ENCODE measurements around the gene SERPINA4. TPM values are rescaled to one million over a fixed set of nuclear protein-coding genes. Genes with fewer than 3 reads are reported as not detected.

The SERPINA4 gene, protein sequence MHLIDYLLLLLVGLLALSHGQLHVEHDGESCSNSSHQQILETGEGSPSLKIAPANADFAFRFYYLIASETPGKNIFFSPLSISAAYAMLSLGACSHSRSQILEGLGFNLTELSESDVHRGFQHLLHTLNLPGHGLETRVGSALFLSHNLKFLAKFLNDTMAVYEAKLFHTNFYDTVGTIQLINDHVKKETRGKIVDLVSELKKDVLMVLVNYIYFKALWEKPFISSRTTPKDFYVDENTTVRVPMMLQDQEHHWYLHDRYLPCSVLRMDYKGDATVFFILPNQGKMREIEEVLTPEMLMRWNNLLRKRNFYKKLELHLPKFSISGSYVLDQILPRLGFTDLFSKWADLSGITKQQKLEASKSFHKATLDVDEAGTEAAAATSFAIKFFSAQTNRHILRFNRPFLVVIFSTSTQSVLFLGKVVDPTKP
- not detected for polyA plus RNA-seq (2013, experiment 1 of 2; ENCODE audit: insufficient read length)
- polyA plus RNA-seq (2013, experiment 2 of 2; ENCODE audit: insufficient read length): not detected

DNA sequence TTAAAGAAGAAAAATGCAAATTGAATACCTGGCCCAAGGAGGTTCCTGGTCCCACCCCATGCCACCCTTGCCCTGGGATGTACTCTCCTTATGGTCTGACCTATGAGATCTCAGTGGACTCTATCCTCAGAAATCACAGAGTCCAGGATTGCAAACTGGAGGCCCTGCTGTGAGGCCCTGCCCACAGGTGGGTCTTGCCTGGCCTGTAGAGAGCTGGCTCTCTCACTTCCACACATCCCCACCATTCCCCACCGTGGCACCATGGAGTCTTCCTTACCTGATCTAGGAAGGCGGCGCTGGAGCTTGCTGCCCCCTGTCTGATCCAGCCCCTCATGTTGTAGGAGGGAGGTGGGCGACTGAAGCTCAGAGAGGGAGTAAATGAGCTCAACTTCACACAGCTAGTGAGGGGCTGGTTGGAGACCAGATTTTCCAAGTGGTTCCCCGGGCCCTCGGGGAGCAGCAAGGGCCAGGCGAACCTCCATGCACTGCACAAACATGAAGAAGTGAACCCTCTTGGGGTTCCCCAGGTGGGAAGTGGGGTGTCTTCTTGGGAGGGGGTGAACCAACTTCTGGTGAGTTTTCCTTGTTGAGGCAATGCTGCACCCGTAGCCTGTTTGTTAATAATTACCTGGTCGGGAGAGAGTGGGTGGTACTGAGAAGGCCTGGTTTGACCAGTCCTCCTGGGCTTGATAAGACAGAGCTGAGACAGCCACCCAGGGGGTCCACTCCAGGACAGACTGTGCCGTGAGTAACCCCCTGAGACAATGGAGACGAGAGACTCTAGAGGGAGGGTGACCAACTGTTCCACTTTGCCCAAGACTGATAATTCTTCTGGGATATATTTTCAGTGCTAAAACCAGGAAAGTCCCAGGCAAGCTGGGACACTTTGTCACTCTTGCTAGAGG, at the start of gene SERPINA4:
Gene SERPINA4 (plus strand): TSS at position 692 of the 905 bp plus-strand sequence. CDS start 2,041 bp downstream, outside the sequence.
- no peak for DNase-seq

DNA sequence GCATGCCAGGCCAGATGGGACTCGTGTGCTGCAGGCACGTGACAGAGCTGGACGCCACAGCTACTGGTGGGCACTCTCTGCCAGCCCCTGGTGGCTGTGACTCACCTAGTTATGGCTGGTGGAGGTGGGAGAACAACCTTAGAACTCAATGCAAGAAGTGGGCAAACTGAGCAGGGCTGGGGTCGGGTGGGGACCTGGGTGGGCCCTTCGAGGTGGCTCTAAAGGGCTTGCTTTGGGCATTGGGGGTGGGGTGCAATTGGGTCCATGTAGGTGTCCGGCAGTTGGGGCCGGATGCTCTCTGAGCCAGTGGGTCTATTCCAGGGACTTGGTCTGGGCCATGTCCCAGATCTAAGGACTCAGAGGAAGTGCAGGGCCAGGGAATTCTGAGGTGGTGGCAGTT, 46.9 kb upstream of the SERPINA4 start:
- DNase-seq: no peak

DNA sequence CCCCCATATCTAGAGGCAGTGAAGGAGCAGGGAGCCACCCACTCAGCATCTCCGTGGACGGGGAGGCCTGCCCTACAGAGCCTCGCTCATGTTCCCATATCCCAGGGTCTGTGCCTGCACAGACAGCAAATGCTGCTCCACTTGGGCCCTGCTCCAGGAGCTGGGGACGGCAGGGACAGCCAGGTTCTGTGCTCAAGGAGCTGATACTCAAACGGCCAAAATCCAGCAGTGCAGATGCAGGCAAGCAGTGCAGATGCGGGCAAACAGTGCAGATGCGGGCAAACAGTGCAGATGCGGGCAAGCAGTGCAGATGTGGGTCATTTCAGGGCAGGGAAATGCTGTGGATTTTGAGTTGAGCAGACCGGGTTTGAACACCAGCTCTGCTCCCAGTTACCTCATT, 45.8 kb upstream of the SERPINA4 start:
- no peak for DNase-seq

DNA sequence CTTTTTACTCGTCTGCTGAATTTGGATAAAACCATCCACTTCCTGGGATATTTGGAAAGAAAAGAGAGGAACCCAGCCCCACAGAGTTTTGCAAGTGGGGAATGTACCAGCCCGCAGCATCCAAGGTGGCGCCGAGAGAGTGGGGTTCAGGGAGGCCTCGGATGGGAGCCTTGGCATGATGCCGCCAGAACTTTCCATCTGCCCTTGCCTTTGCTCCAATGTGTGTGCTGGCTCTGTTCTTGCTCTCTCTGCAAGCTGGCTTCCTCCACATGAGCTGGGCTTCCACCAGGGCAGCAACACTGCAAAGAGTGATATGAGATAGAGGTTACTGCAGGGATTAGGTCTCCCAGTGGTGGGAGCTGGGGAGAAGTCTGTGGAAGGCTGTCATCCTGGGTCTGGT, 45.4 kb upstream of the SERPINA4 start:
- DNase-seq: no peak

DNA sequence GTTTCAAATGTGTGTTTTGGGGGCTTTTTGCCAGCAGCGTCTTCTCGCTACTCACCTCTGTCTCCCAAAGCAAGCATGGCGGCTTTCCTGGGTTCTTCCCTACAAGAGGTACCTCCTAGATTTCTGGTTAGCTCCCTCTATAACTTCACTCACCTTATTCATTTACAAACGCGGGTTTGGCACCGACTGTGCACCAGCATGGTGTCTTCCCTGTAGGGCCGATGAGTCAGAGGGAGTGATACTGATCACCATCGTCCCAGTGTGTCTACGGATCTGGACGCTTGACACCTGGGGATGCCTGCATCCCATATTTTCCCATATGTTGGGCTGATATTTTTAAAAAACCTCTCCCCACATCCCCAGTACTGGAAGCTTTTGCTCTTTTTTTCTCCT, 44.0 kb upstream of the SERPINA4 start:
- DNase-seq: no peak

DNA sequence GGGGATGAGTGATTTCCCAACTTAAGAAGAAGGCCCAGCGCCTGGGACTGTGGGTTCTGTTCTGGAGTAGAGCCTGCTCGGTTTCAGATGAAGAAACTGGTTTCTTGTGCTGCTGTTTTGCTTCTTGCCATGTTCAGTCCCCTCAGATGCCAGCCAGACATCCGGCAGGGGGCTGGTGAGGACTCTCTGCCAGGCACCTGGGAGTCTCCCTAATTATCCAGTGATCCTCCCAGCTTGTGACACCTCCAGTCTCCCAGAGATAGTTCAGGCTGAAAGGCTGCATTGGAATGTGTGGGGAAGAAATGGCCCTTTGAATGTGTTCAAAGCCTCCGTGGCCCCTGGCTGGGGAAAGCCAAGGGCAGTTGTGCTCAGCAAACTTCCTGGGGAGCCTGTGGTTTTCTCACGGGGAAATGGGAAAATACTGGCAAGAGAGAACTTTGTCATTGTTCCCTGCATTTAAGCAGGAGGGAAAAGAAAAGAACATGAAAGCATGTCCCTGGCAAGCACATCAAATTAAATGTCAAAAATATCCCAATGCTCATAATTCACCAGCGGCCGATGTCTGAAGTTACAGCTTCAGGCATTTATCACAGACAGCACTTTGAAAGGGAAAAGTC, 43.5 kb upstream of the SERPINA4 start:
- DNase-seq: no peak

DNA sequence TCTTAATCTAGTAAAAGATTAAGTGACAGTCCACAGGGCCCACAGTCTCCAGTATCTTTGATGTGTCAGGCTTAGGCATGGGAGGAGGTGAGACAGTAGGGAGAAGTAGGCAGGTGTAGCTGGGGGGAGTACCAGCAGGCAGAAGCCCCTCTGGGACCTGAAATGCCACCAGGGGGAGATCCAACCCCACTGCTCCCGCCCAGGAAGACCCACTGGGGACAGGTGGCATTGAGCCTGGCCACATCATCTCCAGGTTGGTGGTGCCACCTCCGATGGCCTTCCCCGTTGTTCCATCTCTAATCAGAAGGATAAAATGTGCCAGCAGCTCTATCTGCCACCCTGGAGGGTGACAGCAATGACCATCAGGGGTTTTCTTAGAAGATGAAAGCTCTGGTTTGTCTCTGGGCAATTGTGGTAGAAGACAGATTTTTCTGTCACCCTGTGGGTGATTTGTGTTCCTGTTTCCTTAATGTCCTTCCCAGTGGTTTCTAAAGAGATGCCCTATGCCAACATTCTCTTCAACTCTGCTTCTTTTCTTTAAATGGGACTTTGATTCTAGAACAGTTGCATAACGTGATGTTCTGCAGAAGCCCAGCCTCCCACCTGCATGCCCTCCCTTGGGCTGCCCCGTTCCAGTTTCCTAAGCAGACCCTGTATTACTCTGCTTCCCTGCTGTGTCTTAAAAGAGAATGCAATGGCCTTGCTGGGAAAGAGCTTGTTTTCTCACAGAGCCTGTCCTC, 39.7 kb upstream of the SERPINA4 start:
- no peak for DNase-seq

DNA sequence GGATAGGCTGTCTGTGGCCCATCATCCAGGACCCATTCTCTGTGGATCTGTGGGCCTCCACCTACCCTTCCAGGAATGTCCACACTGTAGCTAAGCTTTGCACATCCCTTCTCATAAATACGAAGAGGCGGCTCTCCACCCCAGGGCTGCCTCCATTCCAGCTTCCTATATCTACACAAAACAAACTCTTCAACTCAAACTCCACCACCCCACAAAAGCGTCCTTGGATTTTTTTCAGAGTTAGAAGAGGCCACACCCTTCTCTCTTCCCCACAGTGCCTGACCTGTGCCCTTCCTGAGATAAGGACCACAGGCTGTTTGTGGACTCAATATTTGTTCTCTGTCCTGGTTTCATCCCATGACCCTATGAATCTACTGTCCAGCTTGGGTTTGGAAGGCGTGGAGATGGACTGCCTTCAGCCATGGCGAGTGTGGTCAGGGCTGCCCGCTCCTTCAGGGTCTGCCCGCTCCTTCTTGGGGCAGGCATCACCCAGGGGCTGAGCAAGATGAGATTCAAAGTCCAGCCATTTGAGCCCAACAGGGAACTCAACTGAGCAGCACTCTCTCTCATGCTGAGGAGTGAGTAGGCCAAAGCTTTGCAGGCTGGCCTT, 39.0 kb upstream of the SERPINA4 start:
- no peak for DNase-seq

DNA sequence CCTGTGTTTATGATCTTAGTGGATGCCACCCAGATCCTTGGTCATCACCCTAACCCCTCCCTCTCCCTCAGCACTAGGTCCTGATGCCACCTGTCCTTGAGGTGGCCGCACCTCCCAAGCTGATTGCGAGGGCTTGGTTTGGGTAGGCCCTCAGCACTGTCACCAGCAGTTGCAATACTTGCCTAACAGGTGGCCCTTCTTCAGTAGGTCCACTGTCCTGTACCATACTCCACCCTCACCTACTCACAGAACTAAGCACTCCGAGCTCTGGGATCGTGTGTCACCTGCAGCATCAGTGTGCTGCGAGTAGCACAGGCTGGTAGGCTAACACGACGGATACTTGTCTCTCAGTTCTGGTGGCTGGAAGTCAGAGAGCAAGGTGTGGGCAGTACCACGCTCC, 38.0 kb upstream of the SERPINA4 start:
- DNase-seq: no peak

DNA sequence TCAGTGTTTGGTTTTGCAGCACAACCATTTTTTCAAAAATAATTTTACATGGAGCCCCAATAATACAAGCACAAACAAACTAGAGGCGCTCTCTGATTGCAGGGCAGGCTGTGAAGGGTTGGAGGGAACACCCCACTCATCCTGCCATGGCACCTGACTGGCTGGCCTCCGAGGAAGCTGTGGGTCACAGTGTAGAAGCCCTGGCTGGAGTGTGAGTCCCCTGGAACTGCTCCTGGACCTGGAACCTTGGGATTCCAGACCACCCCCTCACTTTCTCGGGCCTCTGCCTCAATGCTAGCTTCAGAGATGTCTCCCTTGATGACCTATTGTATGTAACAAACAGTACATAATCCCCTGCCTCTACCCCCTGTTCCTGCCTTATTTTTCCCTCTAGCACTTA, 37.1 kb upstream of the SERPINA4 start:
- DNase-seq: no peak

DNA sequence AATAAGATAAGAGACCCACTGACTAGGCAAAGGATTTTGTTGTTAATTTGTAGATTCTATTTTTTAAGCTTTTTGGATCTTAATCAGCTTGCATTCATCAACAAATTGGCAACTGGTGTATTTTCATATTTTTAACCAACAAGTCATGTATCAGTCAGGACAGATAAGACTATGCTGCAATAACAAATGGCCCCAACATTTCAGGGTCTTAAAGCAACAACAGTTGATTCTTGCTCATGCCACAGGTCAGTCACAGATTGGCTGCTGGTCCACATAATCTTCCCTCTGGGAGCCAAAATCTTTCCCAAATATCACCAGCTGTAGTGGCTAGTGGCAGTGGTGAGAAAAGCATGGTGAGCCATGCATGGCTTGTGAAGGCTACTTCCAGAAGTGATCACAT, 30.1 kb upstream of the SERPINA4 start:
- DNase-seq: no peak

DNA sequence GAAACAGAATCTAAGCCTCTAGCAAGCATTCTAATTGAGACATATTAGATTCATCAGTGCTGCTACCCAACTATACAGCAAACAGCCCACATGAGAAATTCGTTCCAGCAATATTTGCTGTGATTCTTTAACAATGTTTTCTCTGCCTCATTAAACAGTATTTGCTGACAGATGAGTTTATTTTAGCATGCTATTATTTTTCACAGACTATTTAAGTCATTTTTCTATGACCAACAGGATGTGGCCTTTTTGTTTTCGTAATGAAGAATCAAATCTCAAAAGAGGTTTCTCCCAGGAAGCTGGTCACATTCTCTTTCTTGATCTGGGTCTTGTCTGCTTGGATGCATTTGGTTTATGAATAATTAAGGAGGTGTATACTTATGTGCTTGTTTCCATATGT, 28.8 kb upstream of the SERPINA4 start:
- DNase-seq: no peak

DNA sequence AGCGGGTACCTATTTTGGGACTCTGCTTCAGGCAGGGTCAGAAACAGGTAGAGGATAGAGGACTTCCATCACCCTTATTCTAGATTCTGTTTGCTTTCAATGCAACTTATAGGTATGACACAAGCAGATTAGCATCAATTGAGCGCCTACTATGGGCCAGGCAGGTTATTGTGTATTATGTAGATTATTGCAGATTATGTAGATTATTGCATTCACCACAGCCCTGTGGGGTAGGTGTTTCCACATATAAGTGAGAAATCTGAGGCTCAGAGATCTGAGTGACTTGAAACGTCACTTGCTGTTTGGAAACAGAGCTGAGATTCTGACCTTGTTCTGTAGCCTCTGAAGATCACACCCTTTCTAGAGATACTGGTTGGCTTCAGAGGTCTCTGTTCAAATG, 25.7 kb upstream of the SERPINA4 start:
- DNase-seq: no peak

DNA sequence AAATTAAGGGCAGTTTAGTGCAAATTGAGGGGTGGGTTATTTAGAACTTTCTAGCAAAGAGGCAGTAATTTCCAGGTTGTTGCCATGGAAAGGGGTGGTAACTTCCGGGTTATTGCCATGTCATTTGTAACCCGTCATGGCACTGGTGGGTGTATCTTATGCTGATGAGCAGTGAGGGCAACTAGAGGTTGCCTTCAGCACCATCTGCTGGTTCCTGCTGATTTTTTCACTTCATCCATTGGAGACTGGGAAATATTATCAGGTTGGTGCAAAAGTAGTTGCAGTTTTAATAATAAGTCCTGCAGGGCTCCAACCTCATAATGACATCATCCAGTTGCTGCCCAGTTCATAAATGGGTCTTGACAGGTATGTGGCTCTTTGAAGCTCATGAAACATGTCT, 24.4 kb upstream of the SERPINA4 start:
- DNase-seq: no peak

DNA sequence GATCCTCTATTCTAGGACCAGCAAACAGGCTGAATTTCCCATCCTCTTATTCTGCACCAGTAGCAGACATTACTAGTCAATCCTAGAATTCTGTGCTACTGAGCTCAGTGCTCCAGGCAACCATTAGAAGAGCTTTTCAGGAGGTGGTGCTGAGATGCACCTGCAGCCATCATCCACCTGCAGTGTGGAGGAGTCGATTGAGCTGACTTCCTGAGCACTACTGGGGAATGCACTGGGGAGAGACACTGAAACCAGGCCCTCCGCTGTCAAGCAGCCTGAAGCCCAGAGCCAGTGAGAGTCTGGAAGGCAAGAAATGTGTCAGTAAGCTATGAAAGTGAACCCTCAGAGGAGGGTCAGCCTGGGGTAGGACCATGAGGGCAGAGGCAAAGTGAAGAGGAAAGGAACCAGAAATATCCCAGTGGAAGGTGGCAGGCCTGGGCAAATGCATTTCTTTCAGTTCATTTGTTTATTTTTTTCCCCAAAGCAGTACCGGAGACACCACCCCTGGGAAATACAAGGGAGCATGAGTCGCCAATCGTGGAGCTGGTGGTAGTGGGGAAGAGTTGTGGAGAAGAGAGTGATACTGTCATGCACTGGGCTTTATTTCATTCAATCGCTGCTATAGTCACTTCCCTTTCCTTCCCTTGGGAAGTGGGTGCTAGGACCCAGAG, 23.0 kb upstream of the SERPINA4 start:
- no peak for DNase-seq

DNA sequence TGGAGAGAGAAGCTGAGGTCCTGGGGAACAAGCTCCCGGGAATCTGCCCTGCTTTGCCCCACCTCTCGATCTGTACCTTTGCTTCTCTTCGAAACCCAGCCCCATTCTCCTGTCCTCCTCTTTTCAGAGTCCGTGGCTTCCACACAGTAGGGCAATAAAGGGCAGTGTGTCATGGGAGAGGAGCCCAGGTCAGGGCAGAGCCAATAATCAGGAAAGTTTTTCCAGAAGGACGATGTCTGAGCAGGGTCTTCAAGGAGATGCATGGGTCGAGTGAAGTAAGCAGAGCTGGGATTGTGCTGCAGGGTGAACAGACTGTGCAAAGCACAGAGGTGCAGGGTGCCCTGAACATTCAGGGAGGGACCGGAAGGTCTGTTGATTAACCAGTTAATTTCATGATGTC, 22.1 kb upstream of the SERPINA4 start:
- no peak for DNase-seq

DNA sequence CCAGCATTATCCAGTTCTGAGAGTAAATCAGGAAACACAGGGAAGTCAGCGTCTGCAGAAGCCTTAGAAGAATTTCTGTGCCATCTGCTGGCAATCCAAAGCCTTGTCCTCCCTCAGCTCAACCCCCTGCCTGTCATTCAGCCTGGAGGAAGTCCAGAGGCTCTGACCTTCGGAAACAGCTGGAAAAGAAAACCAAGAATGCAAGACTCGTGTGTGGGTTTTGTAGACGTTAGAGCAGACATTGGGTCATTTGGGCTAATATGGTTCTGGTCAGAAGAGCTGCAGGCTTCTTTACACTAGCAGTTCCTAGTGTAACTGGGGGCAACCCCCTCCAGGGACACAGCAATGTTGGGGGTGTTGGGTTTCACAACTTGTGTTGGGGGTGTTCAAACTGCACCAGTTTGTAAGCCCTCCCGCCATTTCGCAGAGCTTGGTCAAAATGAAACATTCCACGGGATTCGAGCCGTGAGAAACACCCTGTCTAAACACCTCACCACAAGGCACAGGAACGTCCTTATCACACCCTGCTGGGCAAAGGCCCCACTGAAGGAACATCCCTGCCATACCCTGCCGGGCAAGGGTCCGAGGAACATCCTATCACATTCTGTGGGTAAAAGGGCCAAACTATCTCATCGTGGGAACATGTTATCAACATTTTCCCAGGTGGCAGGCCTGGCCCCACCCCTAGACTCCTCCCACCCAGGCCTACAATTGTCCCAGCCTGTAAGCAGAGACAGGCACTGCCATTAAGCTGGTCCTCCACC, 21.0 kb upstream of the SERPINA4 start:
- DNase-seq: peak; percentile 16

DNA sequence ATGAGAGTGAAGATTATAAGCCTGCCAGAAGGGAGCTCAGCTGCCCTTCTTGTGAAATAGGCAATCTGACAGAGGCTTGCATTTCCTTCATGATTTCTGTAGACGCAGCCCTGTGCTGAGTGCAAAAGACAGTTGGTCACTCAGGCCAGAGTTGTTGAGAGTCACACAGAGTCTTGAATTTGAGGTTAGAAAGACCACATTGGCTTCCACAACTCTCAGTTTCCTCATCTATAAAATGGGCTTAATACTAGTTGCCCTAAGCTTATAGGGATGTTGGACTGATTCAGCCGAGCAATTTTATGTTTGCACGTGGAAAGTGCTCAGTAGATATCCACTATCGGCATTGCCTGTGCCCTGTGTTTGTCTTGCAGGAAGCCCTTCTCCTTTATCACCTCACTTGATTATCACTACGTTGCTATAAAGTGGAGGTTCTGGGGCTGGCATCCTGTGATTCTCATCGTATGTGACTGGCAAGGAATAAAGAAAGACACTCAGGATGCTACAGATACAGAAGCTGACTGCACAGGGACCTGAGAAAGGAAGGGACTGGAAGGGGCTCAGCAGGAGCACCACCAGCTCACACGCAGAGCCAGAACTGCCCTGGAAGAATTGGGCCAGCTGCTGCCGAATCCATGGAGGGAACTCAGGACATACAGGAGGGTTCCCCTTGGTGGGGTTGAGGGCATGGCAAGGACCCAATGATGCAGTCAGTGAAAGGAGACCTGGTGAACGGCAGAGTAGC, 19.8 kb upstream of the SERPINA4 start:
- DNase-seq: no peak

DNA sequence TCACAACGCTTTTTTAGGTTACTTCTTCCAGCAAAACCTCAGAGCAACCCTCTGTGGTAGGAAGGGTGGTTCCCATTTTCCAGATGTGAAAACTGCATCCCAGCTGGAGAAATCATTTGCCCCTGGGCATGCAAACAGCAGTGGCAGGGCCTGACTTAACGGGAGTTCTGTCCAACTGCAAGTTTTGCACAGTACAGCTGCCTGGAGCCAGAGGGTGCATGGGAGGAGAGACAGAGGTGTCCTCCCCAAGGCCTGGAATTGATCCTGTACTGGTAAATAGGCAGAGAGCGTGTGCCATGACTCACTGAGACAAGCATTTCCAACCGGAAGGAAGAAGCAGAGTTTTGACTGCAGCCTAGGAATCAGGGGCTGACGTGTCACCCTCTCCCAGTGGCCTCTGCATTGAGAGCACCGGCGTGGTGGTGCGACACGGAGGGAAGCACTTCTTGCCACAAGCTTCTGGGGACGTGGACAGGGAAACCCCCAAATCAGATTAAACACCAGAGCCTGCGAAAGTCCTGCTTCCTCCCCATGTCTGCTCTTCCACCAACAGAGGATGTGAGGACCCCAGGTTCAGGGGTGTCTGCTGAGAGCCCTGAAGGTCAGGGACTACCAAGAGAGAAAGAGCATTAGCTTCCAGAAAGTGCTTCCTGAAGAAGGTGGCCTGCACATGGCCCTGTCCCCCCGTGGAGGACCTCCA, 19.0 kb upstream of the SERPINA4 start:
- peak; percentile 51 for DNase-seq
